Stomach smooth muscle (tissue), 2 donors: ENCODE results near the gene CNTN1.

Source experiments
- H3K27ac ChIP-seq: one replicate; pipeline ENCODE4 v1.7.0; 2013; ENCODE audit warnings: mild to moderate bottlenecking, low read length, inconsistent platforms
- H3K27me3 ChIP-seq, 2 donors: one replicate each; pipeline ENCODE4 v1.7.0; 2013; ENCODE audit warnings: low read length in 2 of 2; ENCODE audit not compliant: insufficient read depth in 2 of 2, control insufficient read depth in 1 of 2
- H3K36me3 ChIP-seq, 2 donors: one replicate each; pipeline ENCODE4 v1.7.0; 2013; ENCODE audit warnings: low read length in 2 of 2; ENCODE audit not compliant: control insufficient read depth in 2 of 2, insufficient read depth in 2 of 2
- H3K4me1 ChIP-seq: one replicate; pipeline ENCODE4 v1.7.0; 2013; ENCODE audit warnings: low read length; ENCODE audit not compliant: control insufficient read depth, insufficient read depth
- H3K4me3 ChIP-seq, 2 donors: one replicate each; pipeline ENCODE4 v1.7.0; 2013; ENCODE audit warnings: low read length in 2 of 2
- H3K9ac ChIP-seq, 2 donors: one replicate each; pipeline ENCODE4 v1.7.0; 2013; ENCODE audit warnings: low read length in 2 of 2, mild to moderate bottlenecking in 1 of 2
- H3K9me3 ChIP-seq, 2 donors: one replicate each; pipeline ENCODE4 v1.7.0; 2013; ENCODE audit warnings: low read length in 2 of 2; ENCODE audit not compliant: control insufficient read depth in 2 of 2
- donor health status: healthy.
- donor health status: Pancreatic carcinoma.

CNTN1 gene

DNA sequence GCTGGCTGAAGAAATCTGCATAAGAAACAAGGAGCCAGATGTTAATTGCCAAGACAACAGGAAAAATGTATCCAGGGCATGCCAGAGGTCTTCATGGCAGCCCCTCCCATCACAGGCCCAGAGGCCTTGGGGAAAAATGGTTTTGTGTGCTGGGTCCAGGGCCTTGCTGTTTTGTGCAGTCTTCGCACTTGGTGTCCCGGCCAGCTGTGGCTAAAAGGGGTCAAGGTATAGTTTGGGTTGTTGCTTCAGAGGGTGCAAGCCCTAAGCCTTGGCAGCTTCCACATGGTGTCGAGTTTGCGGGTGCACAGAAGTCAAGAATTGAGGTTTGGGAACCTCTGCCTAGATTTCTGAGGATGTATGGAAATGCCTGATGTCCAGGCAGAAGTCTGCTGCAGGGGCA is 29.9 kb upstream of the CNTN1 start:
- Histone ChIP-seq H3K9ac (no peak overlapping the region), H3K36me3 (no peaks in the 10 kb centered on the region), H3K27me3 (no peaks in the 10 kb centered on the region), H3K9me3 (no peaks in the 10 kb centered on the region), H3K27ac (no peak overlapping the region), H3K4me1 (no peaks in the 10 kb centered on the region), H3K4me3 (no peak overlapping the region)

DNA sequence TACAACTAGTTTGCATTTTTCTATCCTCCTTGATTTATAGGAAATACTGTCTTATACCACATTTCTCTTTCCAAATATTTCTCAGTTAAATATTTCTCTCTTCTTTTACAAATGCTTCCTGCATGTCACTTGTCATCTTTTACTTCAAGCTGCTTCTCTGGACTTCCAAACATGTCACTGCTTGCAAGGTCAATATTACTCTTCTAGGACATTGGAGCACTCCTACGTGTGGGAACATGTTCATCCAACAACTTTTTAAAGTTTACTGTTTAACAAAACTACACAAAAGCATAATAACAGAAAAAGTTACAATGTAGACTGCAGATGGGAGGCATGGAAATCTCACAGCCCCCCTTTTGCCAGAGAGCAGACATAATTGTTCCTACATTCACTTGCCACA is 28.5 kb upstream of the CNTN1 start:
- no peak overlapping the region for H3K9ac ChIP-seq
- H3K36me3 ChIP-seq: no peaks in the 10 kb centered on the region
- no peak overlapping the region for H3K4me3 ChIP-seq
- no peaks in the 10 kb centered on the region for H3K27me3 ChIP-seq
- no peak overlapping the region for H3K27ac ChIP-seq
- no peaks in the 10 kb centered on the region for H3K4me1 ChIP-seq
- no peaks in the 10 kb centered on the region for H3K9me3 ChIP-seq

DNA sequence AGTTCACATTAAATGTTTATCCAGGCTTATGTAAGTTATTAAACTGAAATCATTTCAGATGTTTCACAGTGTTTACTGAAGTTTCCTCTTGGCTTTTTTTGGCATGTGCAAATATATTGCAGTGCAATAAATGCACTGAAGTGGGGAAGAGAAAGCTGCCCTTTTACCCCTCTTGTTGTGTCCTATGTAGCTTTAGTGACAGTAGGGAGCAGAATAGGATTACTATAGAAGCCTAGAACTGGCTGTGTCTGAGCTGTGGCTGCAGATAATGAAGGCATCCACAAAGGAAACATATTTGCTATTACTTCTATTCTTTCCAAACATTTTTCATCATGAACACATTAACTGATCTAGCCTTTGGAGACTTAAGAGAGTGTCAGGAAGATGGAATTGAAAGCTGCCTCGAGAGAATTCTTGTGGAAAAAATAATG is 24.1 kb upstream of the CNTN1 start:
- Histone ChIP-seq H3K36me3 (no peaks in the 10 kb centered on the region), H3K9ac (no peak overlapping the region), H3K4me1 (no peaks in the 10 kb centered on the region), H3K27ac (no peak overlapping the region), H3K27me3 (no peaks in the 10 kb centered on the region), H3K9me3 (no peaks in the 10 kb centered on the region), H3K4me3 (no peak overlapping the region)

- Histone ChIP-seq H3K9me3 (no peaks in the 10 kb centered on the region), H3K4me1 (no peaks in the 10 kb centered on the region), H3K9ac (no peak overlapping the region), H3K27ac (no peak overlapping the region), H3K36me3 (no peaks in the 10 kb centered on the region), H3K27me3 (no peaks in the 10 kb centered on the region), H3K4me3 (no peak overlapping the region)
Measured at GRCh38 chr12:40672741-40673271, 19.4 kb upstream of the CNTN1 start.

DNA sequence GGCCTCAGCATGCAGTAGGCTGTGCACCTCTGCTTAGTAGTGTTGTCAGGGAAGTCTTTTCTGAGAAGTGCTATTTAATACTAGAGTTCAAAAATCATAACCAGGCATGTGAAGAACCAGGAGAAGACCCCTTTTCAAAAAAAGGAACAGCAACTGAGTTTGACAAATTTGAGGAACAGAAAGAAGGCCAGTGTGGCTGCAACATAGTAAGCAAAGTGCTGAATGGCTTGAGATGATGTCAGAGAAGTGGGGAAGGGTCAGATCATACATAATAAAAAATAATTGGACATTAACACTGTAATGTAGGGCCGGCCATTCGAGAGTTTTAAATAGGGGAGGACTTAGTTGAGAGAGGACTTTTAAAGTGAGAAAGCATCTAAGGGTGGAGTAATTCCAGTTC is 11.1 kb upstream of the CNTN1 start:
- no peak overlapping the region for H3K27ac ChIP-seq
- no peak overlapping the region for H3K9ac ChIP-seq
- H3K27me3 ChIP-seq: no peaks in the 10 kb centered on the region

DNA sequence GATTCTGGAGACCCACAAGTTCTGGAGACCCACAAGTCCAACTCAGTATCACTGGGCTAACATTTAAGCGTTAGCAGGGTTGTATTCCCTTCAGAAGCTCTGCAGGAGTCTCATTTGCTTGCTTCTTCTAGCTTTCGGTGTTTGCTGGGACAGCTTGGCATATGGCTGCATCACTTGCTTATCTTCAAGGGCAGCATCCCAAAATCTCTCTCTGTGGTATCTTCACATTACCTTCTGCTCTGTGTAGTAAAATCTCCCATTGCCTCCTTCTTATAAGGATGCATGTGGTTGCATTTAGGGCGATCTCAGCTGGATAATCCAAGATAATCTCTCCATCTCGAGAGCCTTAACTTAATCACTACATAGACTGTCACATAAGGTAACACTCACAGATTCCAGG is 7.3 kb upstream of the CNTN1 start:
- Histone ChIP-seq H3K4me3 (no peak overlapping the region), H3K27me3 (peaks cover 0 to 4% of the 10 kb centered on the region in 2 donors), H3K9ac (no peak overlapping the region), H3K9me3 (no peaks in the 10 kb centered on the region), H3K4me1 (no peaks in the 10 kb centered on the region), H3K27ac (no peak overlapping the region), H3K36me3 (no peaks in the 10 kb centered on the region)

More for the DNA sequence above, 11.1 kb upstream of the CNTN1 start:
- Histone ChIP-seq H3K9me3 (peaks cover 0 to 2% of the 10 kb centered on the region in 2 donors), H3K4me3 (no peak overlapping the region), H3K4me1 (no peaks in the 10 kb centered on the region), H3K36me3 (no peaks in the 10 kb centered on the region)

GRCh38 chr12:40688085-40688725 is 4.0 kb upstream of the CNTN1 start:
- Histone ChIP-seq H3K27ac (no peak overlapping the region), H3K36me3 (no peaks in the 10 kb centered on the region), H3K4me3 (no peak overlapping the region), H3K9me3 (no peaks in the 10 kb centered on the region), H3K9ac (no peak overlapping the region), H3K27me3 (peaks cover 8 to 22% of the 10 kb centered on the region in 2 donors), H3K4me1 (peaks cover 3% of the 10 kb centered on the region)

GRCh38 chr12:40689576-40689975 is 2.7 kb upstream of the CNTN1 start:
- no peak overlapping the region for H3K27ac ChIP-seq
- peaks cover 10 to 23% of the 10 kb centered on the region in 2 donors for H3K27me3 ChIP-seq
- H3K4me1 ChIP-seq: peaks cover 3% of the 10 kb centered on the region
- H3K9me3 ChIP-seq: no peaks in the 10 kb centered on the region
- no peak overlapping the region for H3K4me3 ChIP-seq
- no peaks in the 10 kb centered on the region for H3K36me3 ChIP-seq
- no peak overlapping the region for H3K9ac ChIP-seq

DNA sequence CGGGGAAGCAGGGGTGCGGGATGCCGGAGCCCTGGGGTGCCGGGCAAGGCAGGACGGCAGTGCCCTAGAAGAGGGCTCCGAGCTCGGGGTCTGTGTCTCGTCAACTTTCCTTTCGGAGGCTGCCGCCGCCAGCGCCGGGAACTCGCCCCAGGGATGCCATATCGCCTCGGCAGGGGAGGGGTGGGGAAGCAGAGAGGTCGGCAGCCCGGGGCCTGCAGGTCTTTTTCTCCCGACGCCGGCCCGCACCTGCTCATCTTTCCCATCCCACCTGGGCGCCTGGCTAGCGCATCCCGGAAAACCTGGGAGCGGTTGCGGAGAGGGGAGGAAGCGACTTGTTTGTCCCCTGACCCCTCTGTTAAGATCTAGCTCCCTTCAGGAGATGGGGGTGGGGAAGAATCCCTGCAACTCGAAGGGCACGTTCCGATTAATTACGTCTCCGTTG is 547 bp downstream of the CNTN1 start:
- Histone ChIP-seq H3K27ac (no peak overlapping the region), H3K36me3 (no peaks in the 10 kb centered on the region), H3K4me3 (peak overlapping the region; percentile 80 to 84), H3K9ac (peak overlapping the region; percentile 14 to 38), H3K27me3 (peaks cover 10 to 23% of the 10 kb centered on the region in 2 donors), H3K9me3 (no peaks in the 10 kb centered on the region), H3K4me1 (peaks cover 3% of the 10 kb centered on the region)

DNA sequence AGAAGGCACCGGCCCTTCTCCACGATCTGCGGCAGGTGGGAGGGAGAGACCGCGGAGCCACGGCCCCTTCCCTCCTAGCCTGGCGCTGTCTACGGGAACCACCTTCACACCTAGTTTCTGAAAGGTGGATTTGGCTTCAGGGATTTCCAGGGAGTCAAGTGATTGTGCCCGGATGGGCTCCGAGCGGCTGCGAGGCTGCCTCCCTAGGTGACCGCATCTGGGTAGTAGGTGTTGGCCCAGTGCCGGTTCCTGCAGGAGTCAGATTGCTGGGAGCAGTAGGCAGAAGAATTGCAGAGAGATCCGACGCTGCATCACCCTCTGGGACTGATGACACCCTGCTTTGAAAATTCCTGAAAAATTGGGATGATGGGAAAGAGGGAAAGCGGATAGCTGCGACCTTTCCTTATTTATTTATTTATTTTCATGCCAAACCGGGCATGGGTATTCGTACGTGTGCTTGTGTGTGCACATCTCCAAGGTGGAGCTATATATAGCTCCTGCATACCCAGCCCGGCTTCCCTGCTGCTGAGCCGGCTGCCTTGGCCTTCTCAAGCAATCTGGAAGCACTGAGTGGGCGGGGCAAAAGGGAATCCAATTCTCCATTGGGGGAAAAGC is 1.1 kb downstream of the CNTN1 start:
- Histone ChIP-seq H3K9me3 (no peaks in the 10 kb centered on the region), H3K27ac (no peak overlapping the region), H3K9ac (peak overlapping the region; percentile 14 to 38), H3K36me3 (no peaks in the 10 kb centered on the region), H3K4me1 (peaks cover 3% of the 10 kb centered on the region), H3K27me3 (peaks cover 8 to 23% of the 10 kb centered on the region in 2 donors), H3K4me3 (peak overlapping the region; percentile 80 to 84)
